NB4 (cell line): ENCODE measurements around the gene CELSR1.

Experiments used
- DNase-seq: peaks from one replicate; pipeline ENCODE4 v3.0.0; 2010; ENCODE audit warnings: low read depth
- H3K4me3 ChIP-seq: one replicate; pipeline ENCODE4 v1.5.1; 2011; ENCODE audit warnings: mild to moderate bottlenecking, low read depth, low read length, moderate library complexity
- MYC ChIP-seq: IDR thresholded peaks from 2 replicates; pipeline ENCODE4 v1.6.1; 2011; ENCODE audit warnings: low read depth, low read length
- POLR2A ChIP-seq: IDR thresholded peaks from 2 replicates; pipeline ENCODE4 v1.6.1; 2011; ENCODE audit warnings: mild to moderate bottlenecking; ENCODE audit not compliant: insufficient read length; ENCODE audit errors: extremely low read depth
- TF ChIP-seq, protein P1 (sequence below): IDR thresholded peaks from 2 replicates; pipeline ENCODE4 v1.6.1; 2011; ENCODE audit warnings: low read depth, low read length
- TF ChIP-seq, protein P2 (sequence below): IDR thresholded peaks from one replicate; pipeline ENCODE4 v1.5.1; 2012; ENCODE audit warnings: low read depth, low read length

Gene CELSR1

DNA sequence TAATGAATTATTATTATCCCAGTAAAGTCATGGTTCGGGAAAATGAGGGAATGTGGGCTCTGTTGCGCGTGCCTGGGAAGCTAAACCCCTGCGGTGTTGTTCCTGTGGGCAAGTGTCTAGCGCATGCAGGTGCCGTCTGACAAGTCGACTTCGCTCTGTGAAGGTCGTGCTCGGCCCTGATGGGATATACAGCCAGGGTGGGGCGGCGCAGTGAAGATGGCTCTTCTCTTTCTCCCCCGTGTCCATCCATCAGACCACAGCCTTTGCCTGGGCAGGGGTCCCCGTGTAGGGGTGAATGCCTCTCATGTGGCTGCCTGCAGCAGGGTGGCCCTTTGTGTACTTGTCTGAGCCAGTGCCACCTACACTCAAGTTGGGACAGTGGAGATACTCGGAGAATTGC is 214.7 kb downstream of the CELSR1 start:
- TF ChIP-seq, protein P1, sequence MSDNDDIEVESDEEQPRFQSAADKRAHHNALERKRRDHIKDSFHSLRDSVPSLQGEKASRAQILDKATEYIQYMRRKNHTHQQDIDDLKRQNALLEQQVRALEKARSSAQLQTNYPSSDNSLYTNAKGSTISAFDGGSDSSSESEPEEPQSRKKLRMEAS: no peak
- TF ChIP-seq POLR2A: no peak
- TF ChIP-seq, protein P2, sequence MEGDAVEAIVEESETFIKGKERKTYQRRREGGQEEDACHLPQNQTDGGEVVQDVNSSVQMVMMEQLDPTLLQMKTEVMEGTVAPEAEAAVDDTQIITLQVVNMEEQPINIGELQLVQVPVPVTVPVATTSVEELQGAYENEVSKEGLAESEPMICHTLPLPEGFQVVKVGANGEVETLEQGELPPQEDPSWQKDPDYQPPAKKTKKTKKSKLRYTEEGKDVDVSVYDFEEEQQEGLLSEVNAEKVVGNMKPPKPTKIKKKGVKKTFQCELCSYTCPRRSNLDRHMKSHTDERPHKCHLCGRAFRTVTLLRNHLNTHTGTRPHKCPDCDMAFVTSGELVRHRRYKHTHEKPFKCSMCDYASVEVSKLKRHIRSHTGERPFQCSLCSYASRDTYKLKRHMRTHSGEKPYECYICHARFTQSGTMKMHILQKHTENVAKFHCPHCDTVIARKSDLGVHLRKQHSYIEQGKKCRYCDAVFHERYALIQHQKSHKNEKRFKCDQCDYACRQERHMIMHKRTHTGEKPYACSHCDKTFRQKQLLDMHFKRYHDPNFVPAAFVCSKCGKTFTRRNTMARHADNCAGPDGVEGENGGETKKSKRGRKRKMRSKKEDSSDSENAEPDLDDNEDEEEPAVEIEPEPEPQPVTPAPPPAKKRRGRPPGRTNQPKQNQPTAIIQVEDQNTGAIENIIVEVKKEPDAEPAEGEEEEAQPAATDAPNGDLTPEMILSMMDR: no peak
- no peak for TF ChIP-seq MYC
- H3K4me3 ChIP-seq: no peak overlapping the region
- DNase-seq: no peak

DNA sequence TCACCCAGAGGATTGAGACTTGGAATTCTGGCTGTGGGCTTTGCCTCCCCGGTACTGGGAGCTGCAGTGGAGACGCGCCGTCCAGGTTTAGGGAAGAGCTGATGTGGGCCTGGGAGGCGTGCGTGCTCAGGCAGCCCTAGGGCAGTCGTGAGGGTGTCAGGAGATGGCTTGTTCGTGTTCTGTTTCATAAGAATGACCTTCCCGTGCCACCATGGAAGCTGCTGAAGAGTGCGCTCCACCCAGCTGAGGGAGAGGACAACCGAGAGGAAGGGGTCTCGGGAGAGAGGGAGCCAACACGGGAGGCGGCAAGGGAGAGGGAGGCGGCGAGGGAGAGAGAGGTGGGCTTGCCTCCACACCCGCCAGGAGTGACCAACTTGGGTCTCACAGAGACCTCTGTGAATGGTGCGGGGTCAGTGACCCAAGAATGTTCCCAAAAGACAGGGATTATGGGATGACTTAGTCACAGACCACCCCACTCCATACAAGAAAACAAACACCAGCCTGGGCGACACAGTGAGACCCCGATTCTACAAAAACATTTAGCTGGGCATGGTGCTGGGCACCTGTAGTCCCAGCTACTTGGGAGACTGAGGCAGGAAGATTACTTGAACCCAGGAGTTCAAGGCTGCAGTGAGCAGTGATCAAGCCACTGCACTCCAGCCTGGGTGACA is 216.6 kb downstream of the CELSR1 start:
- TF ChIP-seq MYC (no peak), POLR2A (no peak)
- DNase-seq: no peak
- no peak overlapping the region for H3K4me3 ChIP-seq

DNA sequence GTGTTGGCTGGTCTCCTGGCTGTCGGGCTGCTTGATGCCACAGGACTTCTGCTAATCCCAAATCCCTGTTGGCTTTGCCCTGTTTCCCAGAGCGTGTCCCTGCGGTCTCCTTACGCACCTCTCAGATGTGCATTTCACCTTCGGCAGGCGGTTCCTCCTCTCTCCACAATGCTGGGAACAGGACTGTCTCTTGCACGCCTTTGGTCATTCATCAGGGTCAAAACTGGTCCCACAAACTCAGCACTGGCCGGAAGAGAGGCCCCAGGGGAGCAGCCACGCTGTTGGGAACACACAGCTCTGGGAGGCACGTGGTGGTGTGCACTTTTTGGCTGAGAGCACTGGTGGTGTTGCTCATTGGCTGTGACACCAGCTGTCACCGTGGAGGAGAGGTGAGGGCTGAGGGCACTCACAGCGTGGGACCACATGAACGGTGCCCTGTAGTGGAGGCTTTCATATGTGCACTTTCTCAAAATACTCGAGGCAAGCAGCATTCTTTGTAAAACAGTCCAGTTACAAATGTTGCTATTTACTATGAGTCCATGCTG is 217.2 kb downstream of the CELSR1 start:
- no peak overlapping the region for H3K4me3 ChIP-seq
- DNase-seq: no peak
- TF ChIP-seq, protein P1: no peak
- TF ChIP-seq MYC (no peak), POLR2A (no peak)
- TF ChIP-seq, protein P2: no peak

DNA sequence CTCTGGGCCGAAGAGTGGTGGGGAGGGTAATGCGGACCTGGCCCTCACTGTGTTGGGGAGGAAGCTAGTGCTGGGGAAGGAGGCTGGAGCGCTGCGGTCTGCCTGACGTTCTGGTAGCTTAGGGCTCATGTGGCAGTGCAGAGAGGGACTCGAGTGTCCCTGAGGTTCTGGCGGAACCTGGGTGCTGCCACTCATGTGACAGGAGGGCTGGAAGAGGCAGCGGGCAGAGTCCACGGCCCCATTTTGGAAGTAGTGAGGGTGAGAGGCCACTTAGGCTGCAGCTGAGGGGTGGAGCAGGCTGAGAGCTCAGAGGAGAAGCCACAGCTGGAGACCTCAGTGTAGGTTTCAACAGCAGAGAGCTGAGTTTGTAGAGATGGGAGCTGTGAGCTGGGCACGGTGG is 218.1 kb downstream of the CELSR1 start:
- H3K4me3 ChIP-seq: no peak overlapping the region
- TF ChIP-seq MYC (no peak), POLR2A (no peak)
- TF ChIP-seq, protein P1: no peak
- TF ChIP-seq, protein P2: no peak
- no peak for DNase-seq

DNA sequence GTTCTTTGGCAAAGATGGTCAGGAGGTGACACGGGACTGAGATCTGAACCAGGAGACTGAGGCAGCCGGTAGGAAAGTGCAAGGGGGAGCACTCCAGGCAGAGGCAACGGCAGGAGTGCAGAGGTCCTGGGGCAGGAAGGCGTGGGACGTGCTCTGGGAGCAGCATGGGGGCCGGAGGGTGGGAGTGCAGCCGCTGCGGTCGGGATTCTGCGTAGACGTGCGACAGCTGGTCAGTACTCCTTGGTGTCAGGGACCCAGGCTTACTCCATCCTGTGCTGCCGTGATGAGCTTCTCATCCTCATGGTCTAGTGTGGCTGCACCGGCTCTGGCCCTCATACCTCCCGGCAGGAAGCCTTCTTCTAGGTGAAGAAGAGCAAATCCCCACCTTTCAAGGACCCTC is 218.8 kb downstream of the CELSR1 start:
- TF ChIP-seq, protein P2: no peak
- TF ChIP-seq POLR2A: no peak
- TF ChIP-seq, protein P1: no peak
- no peak for TF ChIP-seq MYC
- no peak overlapping the region for H3K4me3 ChIP-seq
- DNase-seq: no peak

DNA sequence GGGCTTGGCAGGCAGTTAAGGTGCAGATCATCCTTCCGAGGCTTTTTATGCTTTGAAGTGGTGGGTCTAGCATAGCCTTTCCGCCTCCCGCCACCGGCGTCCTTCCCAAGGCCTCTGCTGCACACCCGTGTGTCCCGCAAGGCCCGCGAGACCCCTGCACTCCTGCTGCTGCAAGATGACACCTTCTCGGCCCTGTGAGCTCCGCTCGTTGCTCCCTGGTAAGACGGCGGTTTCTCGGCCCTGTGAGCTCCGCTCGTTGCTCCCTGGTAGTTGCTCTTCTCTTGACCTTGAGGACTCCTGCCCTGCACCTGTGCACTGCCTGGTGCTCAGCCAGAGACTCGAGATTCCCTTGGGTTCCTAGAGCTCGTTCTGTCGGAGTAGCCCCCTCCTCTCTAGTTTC is 219.8 kb downstream of the CELSR1 start:
- no peak overlapping the region for H3K4me3 ChIP-seq
- DNase-seq: no peak
- TF ChIP-seq, protein P2: no peak
- TF ChIP-seq POLR2A: no peak
- TF ChIP-seq, protein P1: no peak
- TF ChIP-seq MYC: no peak
